HepG2 (cell line): Measurements from ENCODE around the gene AFG1L. TPM values are rescaled to one million over a fixed set of nuclear protein-coding genes. Genes with fewer than 3 reads are reported as not detected.

Experiments used
- ATAC-seq: fragments of 200-7000 bp; cut with Tn5 transposase; 3 replicates; pipeline ENCODE4 v1.9.1; 2020; ENCODE audit warnings: mild to moderate bottlenecking, moderate library complexity
- BruUV-seq: library from RNA; stranded (reverse); fragments of 400-500 nt; replicated peaks from 2 replicates; lab custom pipeline; 2021; lab: Mats Ljungman, UMichigan
- CTCF ChIA-PET: fragments of 300-600 bp; formaldehyde crosslinking; extraction: SDS; loops from one replicate; lab custom pipeline; 2021; ENCODE audit warnings: low total read pairs, inconsistent platforms, low intra/inter-chr PET ratio; lab: Yijun Ruan, JAX
- POLR2A ChIA-PET: fragments of 350-600 bp; sonication (Branson Sonifier 250); formaldehyde crosslinking; loops from one replicate; lab custom pipeline; 2020; ENCODE audit warnings: antibody characterized with exemption, inconsistent platforms; lab: Yijun Ruan, JAX
- DNase-seq: peaks from one replicate; pipeline ENCODE4 v3.0.0-alpha.2; 2015; ENCODE audit warnings: low spot score
- FAIRE-seq: peaks from 3 replicates; lab custom pipeline; 2011; peaks lifted over from hg19 to GRCh38; lab: Jason Lieb, UNC
- H2AFZ ChIP-seq: one replicate; pipeline ENCODE4 v1.6.1; 2011; ENCODE audit warnings: low read length, inconsistent platforms
- H3K27ac ChIP-seq: fragments of 300-600 bp; 3 replicates; pipeline ENCODE4 v1.8.0; 2011; ENCODE audit warnings: mixed run types, mild to moderate bottlenecking, mixed read lengths, low read length, inconsistent platforms; ENCODE audit not compliant: insufficient read depth; ENCODE audit errors: extremely low read length
- H3K27me3 ChIP-seq, 2 experiments: fragments of 200-600 bp in 1 of 2; 2 replicates in 1 of 2; 3 replicates in 1 of 2; pipeline versions ENCODE4 v1.6.0 to v1.8.0; 2011; ENCODE audit warnings: low read length in 2 of 2, mild to moderate bottlenecking in 2 of 2, moderate library complexity in 2 of 2, inconsistent platforms in 1 of 2; ENCODE audit not compliant: insufficient read depth in 2 of 2, control insufficient read depth in 1 of 2
- H3K36me3 ChIP-seq, 2 experiments: fragments of 200-600 bp in 1 of 2; replicated peaks in 1 of 2; 2 replicates in 1 of 2; 3 replicates in 1 of 2; pipeline versions ENCODE4 v1.5.1 to v1.8.0; 2011; ENCODE audit warnings: low read length in 2 of 2, inconsistent platforms in 1 of 2; ENCODE audit not compliant: insufficient read depth in 2 of 2, control insufficient read depth in 1 of 2
- H3K4me1 ChIP-seq: 2 replicates; pipeline ENCODE4 v1.5.1; 2012; ENCODE audit warnings: low read length, inconsistent platforms; ENCODE audit not compliant: insufficient read depth
- H3K4me2 ChIP-seq: 2 replicates; pipeline ENCODE4 v1.6.0; 2011; ENCODE audit warnings: low read depth, low read length, inconsistent platforms
- H3K4me3 ChIP-seq, 3 experiments: fragments of 200-600 bp in 1 of 3; sonication (generic), shearing (Covaris generic) in 1 of 3; replicated peaks in 1 of 3; 2 replicates each; pipeline ENCODE4 v1.5.1; 2011 to 2016; ENCODE audit warnings: low read length in 3 of 3, inconsistent platforms in 2 of 3, low read depth in 2 of 3, mild to moderate bottlenecking in 2 of 3, control low read depth in 1 of 3, mixed read lengths in 1 of 3; ENCODE audit not compliant: insufficient read depth in 1 of 3
- H3K79me2 ChIP-seq: one replicate; pipeline ENCODE4 v1.6.1; 2011; ENCODE audit warnings: low read length, inconsistent platforms; ENCODE audit not compliant: insufficient read depth
- H3K9ac ChIP-seq: 2 replicates; pipeline ENCODE4 v1.6.0; 2011; ENCODE audit warnings: mild to moderate bottlenecking, low read depth, low read length, inconsistent platforms; ENCODE audit not compliant: insufficient read depth
- H3K9me3 ChIP-seq: 2 replicates; pipeline ENCODE4 v1.5.1; 2012; ENCODE audit warnings: mild to moderate bottlenecking, low read length
- H4K20me1 ChIP-seq: 2 replicates; pipeline ENCODE4 v1.6.0; 2011; ENCODE audit warnings: inconsistent platforms, mild to moderate bottlenecking, low read length, moderate library complexity; ENCODE audit not compliant: insufficient read depth
- CREB1 ChIP-seq, 2 experiments: fragments of 450-650 bp in 1 of 2; IDR thresholded peaks; 2 replicates each; pipeline ENCODE4 v1.6.1; 2016 to 2017; ENCODE audit warnings: control low read depth in 1 of 2, mild to moderate bottlenecking in 1 of 2, missing compliant biosample characterization in 1 of 2, missing genetic modification characterization in 1 of 2
- GZF1 ChIP-seq: sonication (generic); formaldehyde crosslinking; IDR thresholded peaks from 2 replicates; pipeline ENCODE4 v1.5.1; 2020; ENCODE audit warnings: mild to moderate bottlenecking, missing genetic modification reagents
- LBX2 ChIP-seq: sonication (generic); formaldehyde crosslinking; IDR thresholded peaks from 2 replicates; pipeline ENCODE4 v1.5.0; 2020; ENCODE audit warnings: missing genetic modification reagents, mild to moderate bottlenecking, borderline replicate concordance
- SATB2 ChIP-seq: sonication (generic); formaldehyde crosslinking; IDR thresholded peaks from 2 replicates; pipeline ENCODE4 v1.5.0; 2020; ENCODE audit warnings: missing genetic modification reagents
- ZFYVE20 ChIP-seq: sonication (generic); formaldehyde crosslinking; IDR thresholded peaks from 2 replicates; pipeline ENCODE4 v1.8.0; 2023; ENCODE audit warnings: low read depth, mild to moderate bottlenecking, moderate library complexity, missing genetic modification reagents, borderline replicate concordance
- WGBS: methylation state at CpG from one replicate; pipeline ENCODE4 v1.1.6; 2017; ENCODE audit warnings: low lambda C conversion rate; 5-methylcytosine and 5-hydroxymethylcytosine counted together
- in situ Hi-C: cut with HindIII; loops from 2 replicates; pipeline ENCODE4 v1.10.0; 2017; ENCODE audit warnings: low pct_unique_long_range_greater_than_20kb; ENCODE audit not compliant: extremely low pct_ligation_motif_present
- intact Hi-C: fragments of 100-400 bp; cut with micrococcal nuclease; formaldehyde crosslinking; loops from one replicate; pipeline ENCODE4 v1.10.0; 2022; ENCODE audit not compliant: unreplicated experiment
- polyA plus RNA-seq, 8 experiments: library from polyadenylated mRNA; depleted of rRNA in 3 of 8; stranded (reverse) in 7 of 8; unstranded in 1 of 8; fragments of >200 nt; fragmentation: Illumina TruSeq in 4 of 8; extraction: Trizol in 4 of 8; gene quantifications; 2 replicates each; pipeline versions ENCODE4 v1.2.1 to v1.2.3, GENCODE V29; 2011 to 2016; ENCODE audit warnings: low read depth in 4 of 8, missing spikeins in 1 of 8, mixed read lengths in 1 of 8; ENCODE audit not compliant: insufficient read depth in 1 of 8
- total RNA-seq, 5 experiments: library from RNA; depleted of rRNA; stranded (reverse); fragments of >200 nt; fragmentation: Illumina TruSeq; extraction: Trizol; gene quantifications; 2 replicates each; pipeline ENCODE4 v1.2.3, GENCODE V29; 2016; ENCODE audit warnings: low read depth in 1 of 5
- TF ChIP-seq, protein P1 (sequence below), 2 experiments: fragments of 450-650 bp in 1 of 2; sonication (generic) in 1 of 2; formaldehyde crosslinking in 1 of 2; IDR thresholded peaks; 2 replicates each; pipeline versions ENCODE4 v1.6.1 to v1.8.0; 2016 to 2022; ENCODE audit warnings: antibody characterized with exemption in 1 of 2, mild to moderate bottlenecking in 1 of 2, missing genetic modification reagents in 1 of 2

Gene AFG1L
- total and polyA plus RNA-seq, 2 of the 13 experiments (the other 11 are each of a cell fraction or from before 2014, with no cell fraction given), result 3.1 to 14.0 TPM

- intact Hi-C loops, result no loop called here
Measured at GRCh38 chr6:108250240-108250866, 44.5 kb upstream of the AFG1L start.

More at GRCh38 chr6:108250240-108250866, 44.5 kb upstream of the AFG1L start:
- no peak overlapping the region for H3K9ac ChIP-seq
- no peaks in the 10 kb centered on the region for H3K9me3 ChIP-seq
- BruUV-seq, result no TSS peak
- in situ Hi-C loops, result no loop called here
- H3K79me2 ChIP-seq, result peaks cover 64% of the 10 kb centered on the region
- WGBS, result 91% methylated on average over 2 of the region's 2 CpGs
- ChIA-PET CTCF (no interaction called here), POLR2A (no interaction called here)
- no peak overlapping the region for H2AFZ ChIP-seq
- H3K4me1 ChIP-seq, result peaks cover 16% of the 10 kb centered on the region; the same call in 1 of the 2 replicates
- no peak overlapping the region for H3K4me2 ChIP-seq
- 0 out of 2 replicates have a peak, but pooled peaks cover 2% of the 10 kb centered on the region for H4K20me1 ChIP-seq
- no peaks in the 10 kb centered on the region for H3K27me3 ChIP-seq
- DNase-seq, result no peak
- peaks cover 2 to 13% of the 10 kb centered on the region in 2 experiments; a peak in 3 of 5 replicates for H3K36me3 ChIP-seq
- H3K4me3 ChIP-seq, result no peak overlapping the region
- TF ChIP-seq GZF1 (CRISPR knock-in tag) (no peak), LBX2 (CRISPR knock-in tag) (no peak), ZFYVE20 (CRISPR knock-in tag) (no peak), SATB2 (CRISPR knock-in tag) (no peak), CREB1 (IDR thresholded peaks at IDR 0.05) (no peak), CREB1 (CRISPR knock-in tag; IDR thresholded peaks at IDR 0.05) (no peak)
- TF ChIP-seq, protein P1, sequence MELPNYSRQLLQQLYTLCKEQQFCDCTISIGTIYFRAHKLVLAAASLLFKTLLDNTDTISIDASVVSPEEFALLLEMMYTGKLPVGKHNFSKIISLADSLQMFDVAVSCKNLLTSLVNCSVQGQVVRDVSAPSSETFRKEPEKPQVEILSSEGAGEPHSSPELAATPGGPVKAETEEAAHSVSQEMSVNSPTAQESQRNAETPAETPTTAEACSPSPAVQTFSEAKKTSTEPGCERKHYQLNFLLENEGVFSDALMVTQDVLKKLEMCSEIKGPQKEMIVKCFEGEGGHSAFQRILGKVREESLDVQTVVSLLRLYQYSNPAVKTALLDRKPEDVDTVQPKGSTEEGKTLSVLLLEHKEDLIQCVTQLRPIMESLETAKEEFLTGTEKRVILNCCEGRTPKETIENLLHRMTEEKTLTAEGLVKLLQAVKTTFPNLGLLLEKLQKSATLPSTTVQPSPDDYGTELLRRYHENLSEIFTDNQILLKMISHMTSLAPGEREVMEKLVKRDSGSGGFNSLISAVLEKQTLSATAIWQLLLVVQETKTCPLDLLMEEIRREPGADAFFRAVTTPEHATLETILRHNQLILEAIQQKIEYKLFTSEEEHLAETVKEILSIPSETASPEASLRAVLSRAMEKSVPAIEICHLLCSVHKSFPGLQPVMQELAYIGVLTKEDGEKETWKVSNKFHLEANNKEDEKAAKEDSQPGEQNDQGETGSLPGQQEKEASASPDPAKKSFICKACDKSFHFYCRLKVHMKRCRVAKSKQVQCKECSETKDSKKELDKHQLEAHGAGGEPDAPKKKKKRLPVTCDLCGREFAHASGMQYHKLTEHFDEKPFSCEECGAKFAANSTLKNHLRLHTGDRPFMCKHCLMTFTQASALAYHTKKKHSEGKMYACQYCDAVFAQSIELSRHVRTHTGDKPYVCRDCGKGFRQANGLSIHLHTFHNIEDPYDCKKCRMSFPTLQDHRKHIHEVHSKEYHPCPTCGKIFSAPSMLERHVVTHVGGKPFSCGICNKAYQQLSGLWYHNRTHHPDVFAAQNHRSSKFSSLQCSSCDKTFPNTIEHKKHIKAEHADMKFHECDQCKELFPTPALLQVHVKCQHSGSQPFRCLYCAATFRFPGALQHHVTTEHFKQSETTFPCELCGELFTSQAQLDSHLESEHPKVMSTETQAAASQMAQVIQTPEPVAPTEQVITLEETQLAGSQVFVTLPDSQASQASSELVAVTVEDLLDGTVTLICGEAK (IDR thresholded peaks at IDR 0.05), result peak; percentile 52
- TF ChIP-seq, protein P1 (CRISPR knock-in tag; IDR thresholded peaks at IDR 0.05), result 0 out of 2 replicates have a peak, but pooled peaks have one; percentile 15
- no peak overlapping the region for H3K27ac ChIP-seq
- FAIRE-seq, result no peak
- no peak for ATAC-seq
